Measurements from ENCODE around the gene CACNB2. TPM values are rescaled to one million over a fixed set of nuclear protein-coding genes. Genes with fewer than 3 reads are reported as not detected.

Gene CACNB2
- total and polyA plus RNA-seq, 2 donors (not counting 3 experiments of a cell fraction or from before 2014, with no cell fraction given) = not detected

DNA sequence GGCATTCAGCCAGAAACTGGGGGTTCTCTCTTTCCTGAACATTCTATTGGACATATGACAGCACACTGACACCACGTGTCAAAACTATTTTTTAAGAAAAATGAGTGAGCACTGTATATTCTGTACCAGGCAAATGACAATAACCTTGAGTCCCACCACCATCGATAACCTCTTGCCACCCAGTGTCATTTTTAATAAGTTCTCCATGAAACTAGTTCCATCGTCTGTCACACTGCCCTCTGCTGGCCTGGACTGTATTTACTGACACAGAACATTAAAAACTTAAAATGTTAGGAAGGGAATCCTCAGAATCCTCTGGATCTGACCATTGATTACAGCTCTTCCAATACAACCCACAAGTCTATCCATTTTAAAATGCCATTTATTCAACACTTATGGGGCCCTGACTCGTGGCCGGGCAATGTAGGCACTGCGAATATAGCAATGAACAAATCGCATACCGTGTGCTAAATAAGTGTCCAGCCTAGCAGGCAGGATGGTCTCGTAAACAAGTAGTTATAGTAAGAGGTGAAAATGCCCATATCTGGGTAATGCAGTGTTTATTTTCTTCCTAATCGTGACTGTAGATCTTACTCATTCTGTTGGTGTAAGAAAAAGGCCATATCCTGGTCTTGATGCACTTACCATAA is 35.9 kb upstream of the CACNB2 start:
- H3K9me1 ChIP-seq (replicated peaks; ENCODE audit: control insufficient read depth, extremely low read depth, insufficient read depth, low read length) = no peaks in the 10 kb centered on the region
- H3K9ac ChIP-seq (replicated peaks; ENCODE audit: extremely low read depth, insufficient read depth, low read length) = no peak overlapping the region
- H3K27ac ChIP-seq (ENCODE audit: insufficient read depth, low read depth, low read length) = no peak overlapping the region
- H3K9me3 ChIP-seq (replicated peaks; ENCODE audit: control insufficient read depth, insufficient read depth, low read length) = no peaks in the 10 kb centered on the region
- BruUV-seq (replicated peaks) = no TSS peak
- TF ChIP-seq POLR2A (IDR thresholded peaks at IDR 0.05; ENCODE audit: low read depth, low read length) = no peak
- TF ChIP-seq, protein P1, sequence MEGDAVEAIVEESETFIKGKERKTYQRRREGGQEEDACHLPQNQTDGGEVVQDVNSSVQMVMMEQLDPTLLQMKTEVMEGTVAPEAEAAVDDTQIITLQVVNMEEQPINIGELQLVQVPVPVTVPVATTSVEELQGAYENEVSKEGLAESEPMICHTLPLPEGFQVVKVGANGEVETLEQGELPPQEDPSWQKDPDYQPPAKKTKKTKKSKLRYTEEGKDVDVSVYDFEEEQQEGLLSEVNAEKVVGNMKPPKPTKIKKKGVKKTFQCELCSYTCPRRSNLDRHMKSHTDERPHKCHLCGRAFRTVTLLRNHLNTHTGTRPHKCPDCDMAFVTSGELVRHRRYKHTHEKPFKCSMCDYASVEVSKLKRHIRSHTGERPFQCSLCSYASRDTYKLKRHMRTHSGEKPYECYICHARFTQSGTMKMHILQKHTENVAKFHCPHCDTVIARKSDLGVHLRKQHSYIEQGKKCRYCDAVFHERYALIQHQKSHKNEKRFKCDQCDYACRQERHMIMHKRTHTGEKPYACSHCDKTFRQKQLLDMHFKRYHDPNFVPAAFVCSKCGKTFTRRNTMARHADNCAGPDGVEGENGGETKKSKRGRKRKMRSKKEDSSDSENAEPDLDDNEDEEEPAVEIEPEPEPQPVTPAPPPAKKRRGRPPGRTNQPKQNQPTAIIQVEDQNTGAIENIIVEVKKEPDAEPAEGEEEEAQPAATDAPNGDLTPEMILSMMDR (IDR thresholded peaks at IDR 0.05; ENCODE audit: extremely low read depth in 1 of 2, insufficient read depth in 1 of 2, low read depth in 1 of 2, low read length in 2 of 2) = peak; percentile 50 to 52
- H3K27me3 ChIP-seq (ENCODE audit: control insufficient read depth in 2 of 2, insufficient read depth in 2 of 2, low read length in 2 of 2) = no peaks in the 10 kb centered on the region
- H3K79me2 ChIP-seq (ENCODE audit: control insufficient read depth, insufficient read depth, low read length) = no peaks in the 10 kb centered on the region
- H2AFZ ChIP-seq (ENCODE audit: low read depth, low read length) = no peak overlapping the region
- FAIRE-seq = peak; percentile 86
- no peaks in the 10 kb centered on the region for H3K36me3 ChIP-seq (ENCODE audit: control insufficient read depth in 2 of 2, extremely low read depth in 1 of 2, insufficient read depth in 2 of 2, low read length in 2 of 2)
- no peaks in the 10 kb centered on the region for H4K20me1 ChIP-seq (replicated peaks; ENCODE audit: control insufficient read depth, extremely low read depth, insufficient read depth, low read length)
- dilution Hi-C loops (cut with MboI; ENCODE audit: extremely low pct_ligation_motif_present, low sequenced_read_pairs) = no loop called here
- DNase-seq (ENCODE audit: low read depth, low spot score) = peak; percentile 52
- ChIA-PET POLR2A (no interaction called here), CTCF (interaction anchor here (1.2 kb wide), 1 partner anchor 8 kb away, joined by 3 read pairs; no protein-coding TSS in a partner anchor)
- no peak overlapping the region for H3K4me2 ChIP-seq (ENCODE audit: insufficient read depth, low read length)
- H3K4me3 ChIP-seq (replicated peaks in 1 of 3; ENCODE audit: insufficient read depth in 1 of 3, low read depth in 1 of 3, low read length in 3 of 3) = no peak overlapping the region
- intact Hi-C loops (cut with micrococcal nuclease) = loop anchor here (1.0 kb wide), 3 partner anchors 194 to 497 kb away; no protein-coding TSS in a partner anchor
- no peaks in the 10 kb centered on the region for H3K4me1 ChIP-seq (ENCODE audit: control insufficient read depth, extremely low read depth, insufficient read depth, low read length)

DNA sequence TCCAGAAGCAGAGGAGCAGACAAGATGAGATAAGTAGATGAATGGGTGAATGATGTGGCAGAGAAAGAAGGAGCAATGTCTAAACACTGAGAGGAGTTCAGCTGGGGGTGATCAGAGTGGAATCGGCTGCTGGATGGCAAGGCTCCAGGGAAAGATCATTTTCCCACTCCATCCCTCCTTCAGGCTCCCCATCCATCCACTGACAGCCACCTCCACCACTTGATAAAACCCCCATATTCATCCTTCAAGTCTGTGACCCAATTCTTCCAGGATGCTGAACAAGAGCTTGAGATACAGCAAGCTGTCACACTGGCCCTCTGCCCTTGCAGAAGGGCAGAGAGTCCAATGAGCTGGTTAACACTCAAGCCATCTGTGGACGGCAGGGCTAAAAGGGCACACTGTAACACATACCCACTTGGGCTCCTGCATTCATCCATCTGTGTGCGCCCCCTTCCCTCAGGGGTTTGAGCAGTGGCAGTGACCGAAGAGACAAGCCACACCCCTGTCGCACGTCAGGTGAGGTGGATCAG is 30.8 kb upstream of the CACNB2 start:
- Histone ChIP-seq H3K9me1 (replicated peaks; ENCODE audit: control insufficient read depth, extremely low read depth, insufficient read depth, low read length) (no peaks in the 10 kb centered on the region), H3K27me3 (ENCODE audit: control insufficient read depth in 2 of 2, insufficient read depth in 2 of 2, low read length in 2 of 2) (no peaks in the 10 kb centered on the region), H3K9ac (replicated peaks; ENCODE audit: extremely low read depth, insufficient read depth, low read length) (no peak overlapping the region), H3K4me2 (ENCODE audit: insufficient read depth, low read length) (no peak overlapping the region), H2AFZ (ENCODE audit: low read depth, low read length) (no peak overlapping the region), H4K20me1 (replicated peaks; ENCODE audit: control insufficient read depth, extremely low read depth, insufficient read depth, low read length) (no peaks in the 10 kb centered on the region), H3K4me3 (replicated peaks in 1 of 3; ENCODE audit: insufficient read depth in 1 of 3, low read depth in 1 of 3, low read length in 3 of 3) (no peak overlapping the region), H3K79me2 (ENCODE audit: control insufficient read depth, insufficient read depth, low read length) (no peaks in the 10 kb centered on the region), H3K9me3 (replicated peaks; ENCODE audit: control insufficient read depth, insufficient read depth, low read length) (no peaks in the 10 kb centered on the region), H3K27ac (ENCODE audit: insufficient read depth, low read depth, low read length) (no peak overlapping the region), H3K36me3 (ENCODE audit: control insufficient read depth in 2 of 2, extremely low read depth in 1 of 2, insufficient read depth in 2 of 2, low read length in 2 of 2) (no peaks in the 10 kb centered on the region), H3K4me1 (ENCODE audit: control insufficient read depth, extremely low read depth, insufficient read depth, low read length) (no peaks in the 10 kb centered on the region)
- BruUV-seq (replicated peaks) = no TSS peak
- DNase-seq (ENCODE audit: low read depth, low spot score) = no peak
- intact Hi-C loops (cut with micrococcal nuclease) = no loop called here
- ChIA-PET POLR2A (no interaction called here), CTCF (no interaction called here)
- TF ChIP-seq GATA2 (IDR thresholded peaks at IDR 0.05; ENCODE audit: insufficient read depth, insufficient read length, low read depth, low read length) = no peak
- TF ChIP-seq MYC (IDR thresholded peaks at IDR 0.05; ENCODE audit: low read depth, low read length) = no peak
- TF ChIP-seq, protein P2, sequence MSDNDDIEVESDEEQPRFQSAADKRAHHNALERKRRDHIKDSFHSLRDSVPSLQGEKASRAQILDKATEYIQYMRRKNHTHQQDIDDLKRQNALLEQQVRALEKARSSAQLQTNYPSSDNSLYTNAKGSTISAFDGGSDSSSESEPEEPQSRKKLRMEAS (IDR thresholded peaks at IDR 0.05; ENCODE audit: insufficient read depth, insufficient read length) = no peak
- TF ChIP-seq, protein P1 (IDR thresholded peaks at IDR 0.05; ENCODE audit: extremely low read depth in 1 of 2, insufficient read depth in 1 of 2, low read depth in 1 of 2, low read length in 2 of 2) = no peak
- TF ChIP-seq POLR2AphosphoS5 (IDR thresholded peaks at IDR 0.05; ENCODE audit: insufficient read depth, low read depth, low read length) = no peak
- no peak for TF ChIP-seq EZH2 (IDR thresholded peaks at IDR 0.05; ENCODE audit: borderline replicate concordance, low read depth, low read length, severe bottlenecking)
- TF ChIP-seq JUN (IDR thresholded peaks at IDR 0.05; ENCODE audit: borderline replicate concordance, insufficient read depth, insufficient read length, low read depth) = no peak
- no peak for TF ChIP-seq POLR2A (IDR thresholded peaks at IDR 0.05; ENCODE audit: low read depth, low read length)
- TF ChIP-seq FOS (IDR thresholded peaks at IDR 0.05; ENCODE audit: borderline replicate concordance, insufficient read depth, low read length) = no peak
- dilution Hi-C loops (cut with MboI; ENCODE audit: extremely low pct_ligation_motif_present, low sequenced_read_pairs) = no loop called here
- no peak for FAIRE-seq

Data from endothelial cell of umbilical vein (primary cell).